Spleen (tissue), 11 donors: ENCODE results near the gene SLC49A4. TPM values are rescaled to one million over a fixed set of nuclear protein-coding genes. Genes with fewer than 3 reads are reported as not detected.

Source experiments
- DNase-seq: peaks from one replicate; pipeline ENCODE4 v3.0.0-alpha.2; 2020
- H3K27ac ChIP-seq, 8 donors: fragments of 200-600 bp; sonication (generic) in 7 of 8; 1 replicate in 4 of 8; 2 replicates in 4 of 8; pipeline versions ENCODE4 v1.5.0 to v1.8.0; 2016 to 2021; ENCODE audit warnings: inconsistent platforms in 4 of 8, mild to moderate bottlenecking in 4 of 8, moderate library complexity in 1 of 8
- H3K27me3 ChIP-seq, 7 donors: fragments of 200-600 bp; sonication (generic) in 6 of 7; replicated peaks in 1 of 7; 1 replicate in 4 of 7; 2 replicates in 3 of 7; pipeline versions ENCODE4 v1.5.0 to v1.8.0; 2016 to 2021; ENCODE audit warnings: inconsistent platforms in 3 of 7, mild to moderate bottlenecking in 1 of 7
- H3K36me3 ChIP-seq, 6 donors: fragments of 200-600 bp; sonication (generic) in 5 of 6; 1 replicate in 4 of 6; 2 replicates in 2 of 6; pipeline versions ENCODE4 v1.5.0 to v1.8.0; 2016 to 2021; ENCODE audit warnings: inconsistent platforms in 2 of 6
- H3K4me1 ChIP-seq, 6 donors: fragments of 200-600 bp; sonication (generic) in 5 of 6; 1 replicate in 3 of 6; 2 replicates in 3 of 6; pipeline versions ENCODE4 v1.5.0 to v1.8.0; 2016 to 2021; ENCODE audit warnings: inconsistent platforms in 3 of 6
- H3K4me3 ChIP-seq, 8 donors: fragments of 200-600 bp; sonication (generic) in 7 of 8; 1 replicate in 4 of 8; 2 replicates in 4 of 8; pipeline versions ENCODE4 v1.5.0 to v1.8.0; 2016 to 2021; ENCODE audit warnings: inconsistent platforms in 4 of 8, mild to moderate bottlenecking in 4 of 8, moderate library complexity in 2 of 8
- H3K9me3 ChIP-seq, 8 donors: fragments of 200-600 bp; sonication (generic) in 7 of 8; 1 replicate in 4 of 8; 2 replicates in 4 of 8; pipeline versions ENCODE4 v1.5.0 to v1.8.0; 2016 to 2021; ENCODE audit warnings: inconsistent platforms in 4 of 8
- POLR2A ChIP-seq, 3 donors: fragments of 450-650 bp; IDR thresholded peaks; one replicate each; pipeline ENCODE4 v1.5.1; 2017; ENCODE audit warnings: antibody characterized with exemption in 3 of 3, mild to moderate bottlenecking in 1 of 3
- POLR2AphosphoS5 ChIP-seq, 3 donors: sonication (generic); formaldehyde crosslinking; IDR thresholded peaks; one replicate each; pipeline ENCODE4 v1.5.1; 2017; ENCODE audit warnings: antibody characterized with exemption in 3 of 3
- WGBS, 5 donors: extraction: QIAGEN DNeasy Blood & Tissue Kit in 3 of 5; methylation state at CpG; one replicate each; pipeline versions ENCODE4 v1.1.5 to v1.1.7; 2013 to 2018; 5-methylcytosine and 5-hydroxymethylcytosine counted together
- intact Hi-C: fragments of 100-400 bp; cut with DNase I; formaldehyde crosslinking; loops from one replicate; pipeline ENCODE4 v1.15.0; 2023; ENCODE audit warnings: low total_unique reads
- polyA plus RNA-seq, 3 donors: library from polyadenylated mRNA; stranded (reverse); fragments of 200-250 nt; gene quantifications; one replicate each; pipeline ENCODE4 v1.2.1, GENCODE V29; 2013
- total RNA-seq, 7 donors: library from RNA; depleted of rRNA in 3 of 7; stranded (reverse); fragments of >200 nt in 3 of 7; fragmentation: NEBNext Ultra II Directional in 4 of 7; extraction: Animal tissue kit (Norgen Biotek cat#: 25700) in 4 of 7; gene quantifications; one replicate each; pipeline versions ENCODE4 v1.1.0 to v1.2.1, GENCODE V29; 2016 to 2021
- TF ChIP-seq, protein P1 (sequence below), 11 experiments: fragments of 200-600 bp in 7 of 11; fragments of 450-650 bp in 4 of 11; sonication (generic) in 4 of 11; IDR thresholded peaks in 8 of 11; conservative IDR thresholded peaks in 3 of 11; 1 replicate in 7 of 11; 2 replicates in 4 of 11; pipeline versions ENCODE4 v1.4.0 to v1.8.0; 2016 to 2021; ENCODE audit warnings: antibody characterized with exemption in 11 of 11, inconsistent platforms in 4 of 11, mild to moderate bottlenecking in 1 of 11
- donor health status: healthy with polysubstance abuse.
- donor health status: DM: no; HTN: no; CAD: no; lungs with moderate emphysema.
- donor health status: DM: no; HTN: no; CAD: no.
- donor health status: Bipolar disorder and iron deficiency.
- donor health status: healthy.
- donor health status: DM: no; HTN: no; CAD: no.
- donor health status: DM: yes; HTN: yes; CAD: no.

The SLC49A4 gene
- total and polyA plus RNA-seq, 10 donors = 1.3 to 31.8 (median 14.5) TPM

DNA sequence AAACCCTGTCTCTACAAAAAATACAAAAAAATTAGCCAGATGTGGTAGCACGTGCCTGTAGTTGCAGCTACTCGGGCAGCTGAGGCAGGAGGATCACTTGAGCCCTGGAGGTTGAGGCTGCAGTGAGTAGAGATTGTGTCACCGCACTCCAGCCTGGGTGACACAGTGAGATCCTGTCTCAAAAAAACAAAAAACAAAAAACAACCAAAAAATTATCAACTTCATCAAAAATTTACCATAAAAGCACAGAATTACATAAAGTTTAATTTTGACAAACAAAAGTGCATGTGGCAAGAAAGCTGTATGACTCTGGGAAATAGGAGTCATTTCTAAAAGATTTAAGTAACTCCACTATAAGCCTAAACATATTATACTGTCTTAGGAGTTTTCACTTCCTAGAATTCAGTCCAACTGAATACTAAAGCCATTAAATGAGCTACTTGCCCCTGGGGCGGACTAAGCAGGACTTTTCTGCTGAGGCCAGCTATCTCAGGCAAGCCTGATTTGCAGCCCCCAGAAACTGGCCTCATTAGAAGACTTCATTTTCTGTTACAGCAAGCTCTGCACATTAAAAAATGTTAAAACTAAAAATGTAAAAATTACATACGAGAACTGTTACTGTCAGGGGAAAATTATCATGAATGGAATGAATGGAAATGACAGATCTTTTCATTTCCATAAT lies 24.2 kb upstream of the SLC49A4 start:
- peak overlapping the region in 7 of 8 donors; percentile 72 to 88 (median 86) for H3K27ac ChIP-seq
- intact Hi-C loops = no loop called here
- no peak for DNase-seq
- 87 to 90% (median 88%) methylated on average over 5 of the region's 5 CpGs for WGBS, 5 donors
- H3K36me3 ChIP-seq = peaks cover 0 to 59% (median 4%) of the 10 kb centered on the region in 6 donors
- no peaks in the 10 kb centered on the region for H3K27me3 ChIP-seq
- peak overlapping the region in 1 of 8 donors; percentile 49 for H3K4me3 ChIP-seq
- TF ChIP-seq POLR2A (IDR thresholded peaks at IDR 0.05) (no peak), POLR2AphosphoS5 (IDR thresholded peaks at IDR 0.05) (no peak)
- TF ChIP-seq, protein P1, sequence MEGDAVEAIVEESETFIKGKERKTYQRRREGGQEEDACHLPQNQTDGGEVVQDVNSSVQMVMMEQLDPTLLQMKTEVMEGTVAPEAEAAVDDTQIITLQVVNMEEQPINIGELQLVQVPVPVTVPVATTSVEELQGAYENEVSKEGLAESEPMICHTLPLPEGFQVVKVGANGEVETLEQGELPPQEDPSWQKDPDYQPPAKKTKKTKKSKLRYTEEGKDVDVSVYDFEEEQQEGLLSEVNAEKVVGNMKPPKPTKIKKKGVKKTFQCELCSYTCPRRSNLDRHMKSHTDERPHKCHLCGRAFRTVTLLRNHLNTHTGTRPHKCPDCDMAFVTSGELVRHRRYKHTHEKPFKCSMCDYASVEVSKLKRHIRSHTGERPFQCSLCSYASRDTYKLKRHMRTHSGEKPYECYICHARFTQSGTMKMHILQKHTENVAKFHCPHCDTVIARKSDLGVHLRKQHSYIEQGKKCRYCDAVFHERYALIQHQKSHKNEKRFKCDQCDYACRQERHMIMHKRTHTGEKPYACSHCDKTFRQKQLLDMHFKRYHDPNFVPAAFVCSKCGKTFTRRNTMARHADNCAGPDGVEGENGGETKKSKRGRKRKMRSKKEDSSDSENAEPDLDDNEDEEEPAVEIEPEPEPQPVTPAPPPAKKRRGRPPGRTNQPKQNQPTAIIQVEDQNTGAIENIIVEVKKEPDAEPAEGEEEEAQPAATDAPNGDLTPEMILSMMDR (IDR thresholded peaks at IDR 0.05 in 8 of 11, conservative IDR thresholded peaks at IDR 0.05 in 3 of 11) = no peak
- no peaks in the 10 kb centered on the region for H3K9me3 ChIP-seq
- H3K4me1 ChIP-seq = peaks cover 0 to 73% (median 10%) of the 10 kb centered on the region in 6 donors

GRCh38 chr3:122772827-122773226 lies 22.0 kb upstream of the SLC49A4 start:
- Histone ChIP-seq H3K27ac (no peak overlapping the region), H3K9me3 (no peaks in the 10 kb centered on the region), H3K4me1 (peaks cover 0 to 53% (median 10%) of the 10 kb centered on the region in 6 donors), H3K4me3 (no peak overlapping the region), H3K27me3 (no peaks in the 10 kb centered on the region), H3K36me3 (peaks cover 0 to 55% (median 5%) of the 10 kb centered on the region in 6 donors)
- no peak for DNase-seq
- TF ChIP-seq, protein P1 (IDR thresholded peaks at IDR 0.05 in 8 of 11, conservative IDR thresholded peaks at IDR 0.05 in 3 of 11) = no peak
- TF ChIP-seq POLR2AphosphoS5 (IDR thresholded peaks at IDR 0.05) (no peak), POLR2A (IDR thresholded peaks at IDR 0.05) (no peak)
- WGBS, 5 donors = 70 to 100% (median 86%) methylated on average over 1 of the region's 1 CpG
- intact Hi-C loops = no loop called here

DNA sequence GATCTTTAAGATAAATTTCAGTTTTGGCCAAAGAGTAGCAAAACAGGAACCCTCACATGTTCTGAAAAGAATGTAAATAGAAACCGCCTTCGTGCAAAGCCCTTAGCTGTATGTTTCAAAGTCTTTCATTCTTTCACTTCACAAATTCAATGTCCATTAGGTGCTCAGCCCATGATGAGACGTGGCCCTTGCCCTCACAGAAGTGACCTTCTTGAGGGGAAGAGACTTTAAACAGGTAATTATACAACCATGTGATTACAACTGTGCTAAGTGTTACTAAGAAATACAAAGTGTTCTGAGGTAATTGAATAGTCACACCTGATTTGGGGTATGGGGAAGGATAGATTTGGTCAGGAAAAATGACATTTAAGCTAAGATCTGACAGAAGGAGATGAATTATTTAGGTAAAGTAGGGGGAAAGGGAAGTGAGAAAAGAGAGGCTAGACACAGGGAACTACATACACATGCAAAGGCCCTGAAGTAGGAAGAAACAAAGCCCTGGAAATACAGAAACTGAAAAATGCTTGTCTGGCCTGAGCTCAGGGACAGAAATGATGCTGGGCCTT lies 20.8 kb upstream of the SLC49A4 start:
- peaks cover 0 to 41% (median 8%) of the 10 kb centered on the region in 6 donors for H3K4me1 ChIP-seq
- no peaks in the 10 kb centered on the region for H3K27me3 ChIP-seq
- intact Hi-C loops = no loop called here
- H3K27ac ChIP-seq = peak overlapping the region in 5 of 8 donors; percentile 14 to 73 (median 53)
- no peaks in the 10 kb centered on the region for H3K9me3 ChIP-seq
- TF ChIP-seq POLR2AphosphoS5 (IDR thresholded peaks at IDR 0.05) = no peak
- TF ChIP-seq POLR2A (IDR thresholded peaks at IDR 0.05) = no peak
- 74 to 85% (median 78%) methylated on average over 3 of the region's 3 CpGs for WGBS, 5 donors
- DNase-seq = no peak
- H3K4me3 ChIP-seq = peak overlapping the region in 1 of 8 donors; percentile 2
- peaks cover 0 to 44% (median 5%) of the 10 kb centered on the region in 6 donors for H3K36me3 ChIP-seq

- peaks cover 0 to 39% (median 4%) of the 10 kb centered on the region in 6 donors for H3K36me3 ChIP-seq
- peak overlapping the region in 1 of 8 donors; percentile 2 for H3K4me3 ChIP-seq
- H3K27ac ChIP-seq = peak overlapping the region in 5 of 8 donors; percentile 14 to 73 (median 53)
- intact Hi-C loops = no loop called here
- no peak for TF ChIP-seq POLR2AphosphoS5 (IDR thresholded peaks at IDR 0.05)
- TF ChIP-seq, protein P1 (IDR thresholded peaks at IDR 0.05 in 8 of 11, conservative IDR thresholded peaks at IDR 0.05 in 3 of 11) = no peak
- no peak for TF ChIP-seq POLR2A (IDR thresholded peaks at IDR 0.05)
- H3K9me3 ChIP-seq = no peaks in the 10 kb centered on the region
- H3K27me3 ChIP-seq = no peaks in the 10 kb centered on the region
- no peak for DNase-seq
- WGBS, 5 donors = 93 to 97% (median 95%) methylated on average over 3 of the region's 3 CpGs
- H3K4me1 ChIP-seq = peaks cover 0 to 37% (median 7%) of the 10 kb centered on the region in 6 donors
Measured at GRCh38 chr3:122774564-122774963, 20.3 kb upstream of the SLC49A4 start.
